GM12878 (cell line): ENCODE results near the gene LRRC8D. TPM values are rescaled to one million over a fixed set of nuclear protein-coding genes. Genes with fewer than 3 reads are reported as not detected.
A peak's percentile ranks its signal among the peaks of the same experiment; 100 is the strongest.

Source experiments
- ATAC-seq: fragments of 200-7000 bp; cut with Tn5 transposase; 3 replicates; pipeline ENCODE4 v1.9.1; 2020; ENCODE audit warnings: mild to moderate bottlenecking, moderate library complexity
- BruUV-seq: library from RNA; stranded (reverse); fragments of 400-500 nt; replicated peaks from 2 replicates; lab custom pipeline; 2021; lab: Mats Ljungman, UMichigan
- CTCF ChIA-PET: fragments of 300-600 bp; sonication (Branson Sonifier 250); formaldehyde crosslinking; extraction: SDS; loops from one replicate; lab custom pipeline; 2021; ENCODE audit warnings: inconsistent platforms; lab: Yijun Ruan, JAX
- POLR2A ChIA-PET: fragments of 350-600 bp; formaldehyde crosslinking; extraction: SDS; loops from one replicate; lab custom pipeline; 2021; ENCODE audit warnings: inconsistent platforms; lab: Charles Lee
- RAD21 ChIA-PET: fragments of 300-600 bp; sonication (Branson Sonifier 250); formaldehyde crosslinking; loops from one replicate; lab custom pipeline; 2023; ENCODE audit warnings: antibody characterized with exemption; ENCODE audit not compliant: unreplicated experiment; lab: Charles Lee
- SMC1A ChIA-PET: fragments of 300-600 bp; sonication (Branson Sonifier 250); formaldehyde crosslinking; loops from one replicate; lab custom pipeline; 2023; ENCODE audit not compliant: unreplicated experiment, uncharacterized antibody; lab: Charles Lee
- DNase-seq: peaks from one replicate; pipeline ENCODE4 v3.0.0-alpha.2; 2011; ENCODE audit warnings: low read depth, low spot score
- FAIRE-seq: peaks from 3 replicates; lab custom pipeline; 2011; peaks lifted over from hg19 to GRCh38; lab: Jason Lieb, UNC
- H2AFZ ChIP-seq: 2 replicates; pipeline ENCODE4 v1.6.0; 2011; ENCODE audit warnings: low read depth, low read length, control low read depth; ENCODE audit not compliant: control insufficient read depth
- H3K27ac ChIP-seq: 2 replicates; pipeline ENCODE4 v1.5.1; 2011; ENCODE audit warnings: control low read depth; ENCODE audit not compliant: control insufficient read depth, insufficient read depth
- H3K27me3 ChIP-seq, 2 experiments: replicated peaks in 1 of 2; 2 replicates each; pipeline versions ENCODE4 v1.6.0 to v1.6.1; 2011; ENCODE audit warnings: low read length in 1 of 2; ENCODE audit not compliant: control insufficient read depth in 2 of 2, insufficient read depth in 2 of 2
- H3K36me3 ChIP-seq, 2 experiments: 2 replicates each; pipeline ENCODE4 v1.5.1; 2011; ENCODE audit warnings: low read length in 1 of 2; ENCODE audit not compliant: control insufficient read depth in 2 of 2, insufficient read depth in 2 of 2
- H3K4me1 ChIP-seq: 2 replicates; pipeline ENCODE4 v1.6.1; 2011; ENCODE audit warnings: mild to moderate bottlenecking, low read length, moderate library complexity, mixed read lengths; ENCODE audit not compliant: control insufficient read depth, insufficient read depth
- H3K4me2 ChIP-seq: 2 replicates; pipeline ENCODE4 v1.6.0; 2011; ENCODE audit warnings: control low read depth; ENCODE audit not compliant: control insufficient read depth, insufficient read depth
- H3K4me3 ChIP-seq: fragments of 200-600 bp; sonication (generic); 2 replicates; pipeline ENCODE4 v1.5.1; 2016
- H3K79me2 ChIP-seq: 2 replicates; pipeline ENCODE4 v1.6.0; 2011; ENCODE audit warnings: low read length; ENCODE audit not compliant: control insufficient read depth, insufficient read depth
- H3K9ac ChIP-seq: 2 replicates; pipeline ENCODE4 v1.8.0; 2011; ENCODE audit warnings: low read length, control low read depth, mixed read lengths; ENCODE audit not compliant: control insufficient read depth, insufficient read depth
- H3K9me3 ChIP-seq: replicated peaks from 3 replicates; pipeline ENCODE4 v1.5.1; 2011; ENCODE audit warnings: mild to moderate bottlenecking, low read length; ENCODE audit not compliant: control insufficient read depth, insufficient read depth
- H4K20me1 ChIP-seq: 2 replicates; pipeline ENCODE4 v1.6.0; 2011; ENCODE audit not compliant: control insufficient read depth, insufficient read depth
- CEBPZ ChIP-seq: fragments of 150-350 bp; IDR thresholded peaks from 2 replicates; pipeline ENCODE4 v1.6.1; 2016; ENCODE audit warnings: low read depth, low read length
- CHD1 ChIP-seq: IDR thresholded peaks from 2 replicates; pipeline ENCODE4 v1.6.1; 2012; ENCODE audit warnings: low read depth, low read length, improper control_type of control experiment
- CREM ChIP-seq: IDR thresholded peaks from 2 replicates; pipeline ENCODE4 v1.6.1; 2014; ENCODE audit warnings: antibody characterized with exemption, low read depth
- EED ChIP-seq: sonication (generic); IDR thresholded peaks from 2 replicates; pipeline ENCODE4 v1.6.1; 2016; ENCODE audit warnings: antibody characterized with exemption, low read depth
- RAD51 ChIP-seq: fragments of 450-650 bp; IDR thresholded peaks from 2 replicates; pipeline ENCODE4 v1.6.1; 2016; ENCODE audit warnings: moderate library complexity, mild to moderate bottlenecking, inconsistent platforms
- RBBP5 ChIP-seq: fragments of 200-600 bp; sonication (generic); conservative IDR thresholded peaks from 2 replicates; pipeline ENCODE4 v1.6.1; 2016
- RUNX3 ChIP-seq: IDR thresholded peaks from 2 replicates; pipeline ENCODE4 v1.6.1; 2012; ENCODE audit warnings: low read length, inconsistent platforms
- YY1 ChIP-seq: IDR thresholded peaks from 2 replicates; pipeline ENCODE4 v1.6.1; 2011; ENCODE audit warnings: low read depth, mild to moderate bottlenecking, low read length
- WGBS: methylation state at CpG from one replicate; pipeline ENCODE4 v1.1.6; 2016; ENCODE audit warnings: low lambda C conversion rate; ENCODE audit not compliant: insufficient replicate concordance, insufficient coverage; ENCODE audit errors: missing lambda C conversion rate; 5-methylcytosine and 5-hydroxymethylcytosine counted together
- in situ Hi-C: fragments of 300-500 bp; cut with MboI; formaldehyde crosslinking; loops from 9 replicates; pipeline ENCODE4 v1.14.3; 2018; ENCODE audit warnings: mixed read lengths
- intact Hi-C: fragments of 100-400 bp; cut with micrococcal nuclease; formaldehyde crosslinking; loops from one replicate; pipeline ENCODE4 v1.14.2; 2022; ENCODE audit not compliant: unreplicated experiment
- polyA plus RNA-seq, 11 experiments: library from polyadenylated mRNA; depleted of rRNA in 4 of 11; unstranded in 6 of 11; stranded (reverse) in 5 of 11; fragments of >200 nt; fragmentation: Nextera tagmentation in 4 of 11; fragmentation: Illumina TruSeq in 1 of 11; extraction: Ambion mirVana in 4 of 11; extraction: Trizol in 1 of 11; gene quantifications; 1 replicate in 1 of 11; 2 replicates in 10 of 11; pipeline versions ENCODE4 v1.2.1 to v1.2.3, GENCODE V29; 2011 to 2016; ENCODE audit warnings: inconsistent platforms in 2 of 11, missing spikeins in 2 of 11, low read depth in 1 of 11
- total RNA-seq, 4 experiments: library from RNA; depleted of rRNA in 3 of 4; stranded (reverse); fragments of >200 nt in 3 of 4; fragmentation: Illumina TruSeq in 1 of 4; extraction: Trizol in 1 of 4; gene quantifications; 2 replicates each; pipeline versions ENCODE4 v1.2.1 to v1.2.3, GENCODE V29; 2013 to 2021
- TF ChIP-seq, protein P1 (sequence below): IDR thresholded peaks from 2 replicates; pipeline ENCODE4 v1.6.1; 2011; ENCODE audit warnings: borderline replicate concordance, low read depth, mild to moderate bottlenecking, moderate library complexity, mixed read lengths, low read length; ENCODE audit not compliant: insufficient read depth; ENCODE audit errors: extremely low read length

LRRC8D gene
- total and polyA plus RNA-seq, 10 of the 15 experiments (the other 5 are each of a cell fraction or from before 2014, with no cell fraction given), result 5.6 to 44.1 (median 26.8) TPM

DNA sequence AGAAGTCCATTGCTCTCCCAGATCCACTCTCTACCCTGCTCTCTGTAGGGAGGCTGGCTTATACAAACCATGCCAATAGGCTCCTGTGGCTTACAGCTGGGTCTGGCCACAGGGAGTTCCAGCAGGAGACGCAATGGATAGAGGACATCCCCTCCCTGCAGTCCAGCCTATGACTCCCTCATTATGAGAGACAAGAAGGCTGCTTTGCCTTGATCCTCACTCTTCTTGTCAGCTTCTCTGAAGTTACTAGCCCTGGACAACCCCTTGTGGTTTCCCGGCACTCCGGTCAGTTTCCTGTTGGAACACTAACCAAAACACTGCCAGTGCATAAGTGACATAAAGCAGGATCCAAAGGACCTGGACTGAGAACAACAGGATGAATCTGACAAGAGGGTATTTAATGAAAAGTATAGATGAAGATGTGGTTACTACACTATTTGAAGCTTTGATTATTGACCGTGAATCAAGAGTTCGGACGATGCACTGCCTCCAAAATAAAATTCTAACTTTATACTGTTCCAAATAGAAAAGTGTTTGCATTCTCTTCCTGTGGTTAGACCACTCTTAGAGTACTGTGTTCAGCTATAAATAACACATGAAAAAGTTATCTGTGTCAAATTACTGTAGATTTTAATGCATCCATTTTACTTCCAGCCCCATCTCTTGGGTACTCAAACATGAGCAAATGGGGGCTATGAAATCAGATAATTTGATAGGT is 141.4 kb downstream of the LRRC8D start:
- Histone ChIP-seq H3K4me3 (no peak overlapping the region), H3K36me3 (no peaks in the 10 kb centered on the region), H3K9me3 (peaks cover 4% of the 10 kb centered on the region; the same call in 2 of the 3 replicates), H3K27me3 (no peaks in the 10 kb centered on the region), H2AFZ (no peak overlapping the region; the same call in 1 of the 2 replicates), H3K4me2 (no peak overlapping the region), H3K79me2 (no peaks in the 10 kb centered on the region), H3K9ac (no peak overlapping the region), H4K20me1 (no peaks in the 10 kb centered on the region), H3K27ac (no peak overlapping the region), H3K4me1 (peaks cover 12% of the 10 kb centered on the region)
- intact Hi-C loops, result no loop called here
- FAIRE-seq, result no peak
- ATAC-seq, result peak; percentile 25; the same call in 1 of the 3 replicates
- RAD21 ChIA-PET, result no interaction called here
- DNase-seq, result no peak
- CTCF ChIA-PET, result interaction anchor here (0.6 to 1.4 kb wide), 3 partner anchors 10 to 158 kb away, joined by 3 to 5 read pairs (median 3); no protein-coding TSS in a partner anchor
- BruUV-seq, result no TSS peak
- SMC1A ChIA-PET, result interaction anchor here (0.6 to 1.9 kb wide), 5 partner anchors 10 to 195 kb away, joined by 3 to 5 read pairs (median 4); no protein-coding TSS in a partner anchor
- 9% methylated on average over 6 of the region's 6 CpGs for WGBS
- TF ChIP-seq CREM, result no peak
- peak; percentile 62 for TF ChIP-seq EED
- TF ChIP-seq RUNX3, result peak; percentile 66
- in situ Hi-C loops, result no loop called here
- POLR2A ChIA-PET, result interaction anchor here (0.6 to 1.1 kb wide), 2 partner anchors 10 to 16 kb away, joined by 4 to 5 read pairs; no protein-coding TSS in a partner anchor

- intact Hi-C loops, result no loop called here
- Histone ChIP-seq H3K9me3 (peaks cover 4% of the 10 kb centered on the region; the same call in 2 of the 3 replicates), H3K36me3 (no peaks in the 10 kb centered on the region), H3K4me2 (no peak overlapping the region), H4K20me1 (no peaks in the 10 kb centered on the region), H3K9ac (no peak overlapping the region), H3K27me3 (no peaks in the 10 kb centered on the region), H3K4me1 (peaks cover 10% of the 10 kb centered on the region; the same call in 1 of the 2 replicates), H3K4me3 (no peak overlapping the region), H3K79me2 (no peaks in the 10 kb centered on the region), H2AFZ (no peak overlapping the region), H3K27ac (no peak overlapping the region)
- in situ Hi-C loops, result no loop called here
- POLR2A ChIA-PET, result interaction anchor here (1.1 kb wide), 1 partner anchor 10 kb away, joined by 5 read pairs; no protein-coding TSS in a partner anchor
- CTCF ChIA-PET, result interaction anchor here (0.6 to 1.4 kb wide), 4 partner anchors 9 to 158 kb away, joined by 3 to 5 read pairs (median 4); no protein-coding TSS in a partner anchor
- FAIRE-seq (no peak), DNase-seq (no peak), ATAC-seq (no peak)
- RAD21 ChIA-PET, result no interaction called here
- TF ChIP-seq CHD1 (no peak), CEBPZ (no peak), RBBP5 (no peak), RAD51 (no peak), CREM (no peak), YY1 (no peak)
- TF ChIP-seq, protein P1, sequence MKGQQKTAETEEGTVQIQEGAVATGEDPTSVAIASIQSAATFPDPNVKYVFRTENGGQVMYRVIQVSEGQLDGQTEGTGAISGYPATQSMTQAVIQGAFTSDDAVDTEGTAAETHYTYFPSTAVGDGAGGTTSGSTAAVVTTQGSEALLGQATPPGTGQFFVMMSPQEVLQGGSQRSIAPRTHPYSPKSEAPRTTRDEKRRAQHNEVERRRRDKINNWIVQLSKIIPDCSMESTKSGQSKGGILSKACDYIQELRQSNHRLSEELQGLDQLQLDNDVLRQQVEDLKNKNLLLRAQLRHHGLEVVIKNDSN, result no peak
- SMC1A ChIA-PET, result interaction anchor here (0.6 to 1.9 kb wide), 5 partner anchors 9 to 195 kb away, joined by 3 to 5 read pairs (median 4); no protein-coding TSS in a partner anchor
- 91% methylated on average over 1 of the region's 1 CpG for WGBS
- no TSS peak for BruUV-seq
Observed at GRCh38 chr1:89962742-89963075, 141.9 kb downstream of the LRRC8D start.
